ENCODE results near the gene FHAD1. TPM values are rescaled to one million over a fixed set of nuclear protein-coding genes. Genes with fewer than 3 reads are reported as not detected.

FHAD1 gene
- total RNA-seq, 1 experiment from 2014 or later = 1.9 TPM

DNA sequence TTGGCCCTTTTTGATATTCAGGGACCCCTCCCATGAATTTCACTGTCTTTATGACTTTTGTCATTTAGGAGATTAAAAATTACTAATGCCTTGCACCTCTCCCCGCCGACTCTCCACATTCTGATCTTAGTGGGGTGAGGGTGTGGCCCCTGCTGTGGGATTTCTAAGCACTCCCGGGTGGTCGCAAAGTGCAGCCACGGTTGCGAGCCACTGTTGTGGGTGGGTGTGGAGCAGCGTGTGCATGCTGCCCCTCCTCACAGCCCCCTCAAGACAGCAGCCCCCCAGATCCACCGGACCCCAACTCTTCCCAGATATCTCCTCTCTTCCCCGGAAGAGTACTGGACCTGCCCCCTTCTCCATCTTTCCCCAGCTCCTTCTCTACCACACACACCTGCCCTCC, 96.1 kb downstream of the FHAD1 start:
- Histone ChIP-seq H4K5ac (ENCODE audit: insufficient read length, low read depth, low read length) (no peak overlapping the region), H3K4ac (ENCODE audit: low read depth, low read length) (no peak overlapping the region), H3K27ac (ENCODE audit: insufficient read length, low read depth, low read length) (no peak overlapping the region), H3K14ac (ENCODE audit: insufficient read depth, low read length) (no peak overlapping the region), H3K9ac (ENCODE audit: extremely low read depth, insufficient read length, low read length) (no peak overlapping the region), H4K20me1 (ENCODE audit: control insufficient read depth, insufficient read depth, insufficient read length) (no peaks in the 10 kb centered on the region), H2BK120ac (ENCODE audit: low read depth, low read length, poor library complexity, severe bottlenecking) (no peak overlapping the region), H3K23me2 (ENCODE audit: insufficient read length, low read depth, low read length, poor library complexity, severe bottlenecking) (no peaks in the 10 kb centered on the region), H3K79me2 (ENCODE audit: insufficient read depth, low read length) (no peaks in the 10 kb centered on the region), H2BK12ac (ENCODE audit: insufficient read length, low read depth, low read length) (no peak overlapping the region), H2BK20ac (ENCODE audit: low read depth, low read length, poor library complexity, severe bottlenecking) (no peak overlapping the region), H2BK5ac (ENCODE audit: insufficient read length, low read length) (no peak overlapping the region), H3K4me2 (ENCODE audit: insufficient read depth, insufficient read length, low read length) (no peak overlapping the region), H3K9me3 (ENCODE audit: control insufficient read depth, low read depth, low read length) (no peaks in the 10 kb centered on the region), H2BK15ac (ENCODE audit: low read depth, low read length) (no peak overlapping the region), H3K56ac (ENCODE audit: insufficient read length, low read depth, low read length) (no peak overlapping the region), H3K4me1 (ENCODE audit: insufficient read depth, low read length) (no peaks in the 10 kb centered on the region), H4K8ac (replicated peaks; ENCODE audit: insufficient read length, low read depth, low read length) (no peak overlapping the region), H3T11ph (ENCODE audit: low read length) (no peak overlapping the region), H2AK5ac (ENCODE audit: insufficient read length, low read length) (no peak overlapping the region), H3K79me1 (ENCODE audit: insufficient read depth, low read depth, low read length, poor library complexity, severe bottlenecking) (no peaks in the 10 kb centered on the region), H3K18ac (ENCODE audit: insufficient read length, low read depth, low read length) (no peak overlapping the region), H3K27me3 (ENCODE audit: insufficient read depth, low read length) (no peaks in the 10 kb centered on the region), H3K23ac (ENCODE audit: insufficient read length, low read depth, low read length) (no peak overlapping the region), H4K91ac (ENCODE audit: insufficient read length, low read depth, low read length) (no peak overlapping the region), H2AFZ (ENCODE audit: low read length) (no peak overlapping the region)
- TF ChIP-seq CTCF (conservative IDR thresholded peaks at IDR 0.05) = no peak
- Mint-ChIP-seq H3K4me3 (no peak overlapping the region), H3K36me3 (ENCODE audit: insufficient read depth in 1 of 3, low read depth in 3 of 3) (peaks cover 0 to 7% (median 7%) of the 10 kb centered on the region in 3 experiments; a peak in 5 of 7 replicates), H3K27me3 (ENCODE audit: low read depth) (peaks cover 19% of the 10 kb centered on the region), H3K9me3 (peaks cover 0 to 6% of the 10 kb centered on the region in 2 experiments; a peak in 3 of 5 replicates), H3K27ac (no peak overlapping the region), H3K4me1 (peaks cover 11% of the 10 kb centered on the region in 2 experiments; a peak in 3 of 4 replicates)
- DNase-seq = no peak
- no CpG with 5 or more reads among the region's 9 CpGs for whole genome bisulfite sequencing (ENCODE audit: extremely low coverage, insufficient read length, low lambda C conversion rate)
